GM19372 (cell line): ENCODE measurements around the gene MAP2K2.
"Not testable (repeated sequence)": the region's sequence is repeated elsewhere in the genome, so short reads cannot be mapped to it uniquely, and the experiment has no call there.

Experiments
- ATAC-seq: cut with Tn5 transposase; IDR thresholded peaks from one replicate; pipeline ENCODE4 v1.9.1; 2021; ENCODE audit warnings: mild to moderate bottlenecking, low read depth, moderate library complexity; ENCODE audit not compliant: unreplicated experiment

MAP2K2 gene

GRCh38 chr19:4123615-4124568, at the start of gene MAP2K2:
Gene MAP2K2 (minus strand): TSS chr19:4124122. CDS start chr19:4123875, 247 bp downstream.
- ATAC-seq: peak; percentile 84

- ATAC-seq: no peak
Observed at GRCh38 chr19:4172861-4173473, 49.0 kb upstream of the MAP2K2 start.

- no peak for ATAC-seq
Observed at GRCh38 chr19:4171676-4172075, 47.8 kb upstream of the MAP2K2 start.

GRCh38 chr19:4164262-4164661, 40.3 kb upstream of the MAP2K2 start:
- no peak for ATAC-seq

- ATAC-seq: no peak
Observed at GRCh38 chr19:4161415-4162077, 37.6 kb upstream of the MAP2K2 start.

- not testable (repeated sequence) for ATAC-seq
Observed at GRCh38 chr19:4157971-4158370, 34.0 kb upstream of the MAP2K2 start.

- ATAC-seq: no peak
Observed at GRCh38 chr19:4157164-4157563, 33.2 kb upstream of the MAP2K2 start.

- ATAC-seq: no peak
Observed at GRCh38 chr19:4154571-4155312, 30.8 kb upstream of the MAP2K2 start.

GRCh38 chr19:4152241-4152998, 28.5 kb upstream of the MAP2K2 start:
- ATAC-seq: no peak

GRCh38 chr19:4151623-4152022, 27.7 kb upstream of the MAP2K2 start:
- no peak for ATAC-seq

- no peak for ATAC-seq
Observed at GRCh38 chr19:4149518-4150288, 25.8 kb upstream of the MAP2K2 start.

- no peak for ATAC-seq
Observed at GRCh38 chr19:4144666-4145249, 20.8 kb upstream of the MAP2K2 start.

- not testable (repeated sequence) for ATAC-seq
Observed at GRCh38 chr19:4142916-4143315, 19.0 kb upstream of the MAP2K2 start.

GRCh38 chr19:4140237-4140711, 16.4 kb upstream of the MAP2K2 start:
- no peak for ATAC-seq

- no peak for ATAC-seq
Observed at GRCh38 chr19:4139614-4140236, 15.8 kb upstream of the MAP2K2 start.

- ATAC-seq: no peak
Observed at GRCh38 chr19:4138445-4138844, 14.5 kb upstream of the MAP2K2 start.

GRCh38 chr19:4136680-4137088, 12.8 kb upstream of the MAP2K2 start:
- ATAC-seq: no peak

- not testable (repeated sequence) for ATAC-seq
Observed at GRCh38 chr19:4135386-4135785, 11.5 kb upstream of the MAP2K2 start.
